Islet precursor cell (in vitro differentiated cells): Measurements from ENCODE around the gene TENM3.

Experiments
- DNase-seq: peaks from one replicate; pipeline ENCODE4 v3.0.0-alpha.2; 2018

Gene TENM3

DNA sequence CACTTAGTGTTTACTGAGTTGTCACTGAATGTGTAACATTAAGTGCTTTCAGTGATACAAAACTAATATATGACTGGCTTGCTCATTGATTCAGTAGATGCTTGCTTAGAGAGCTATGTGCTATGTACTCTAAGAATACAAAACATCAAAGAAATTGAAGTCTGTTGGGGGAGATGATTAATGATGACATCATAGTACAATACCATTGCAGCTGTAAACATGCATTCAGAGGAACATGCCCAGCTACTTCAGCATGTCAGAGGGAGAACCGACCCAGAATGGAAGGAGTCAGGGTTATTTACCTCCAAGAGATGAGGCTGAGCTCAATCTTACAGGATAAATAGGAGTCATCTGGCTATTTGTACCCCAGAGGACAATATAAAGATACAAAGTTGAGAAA is 290.8 kb downstream of the TENM3 start:
- DNase-seq: no peak

DNA sequence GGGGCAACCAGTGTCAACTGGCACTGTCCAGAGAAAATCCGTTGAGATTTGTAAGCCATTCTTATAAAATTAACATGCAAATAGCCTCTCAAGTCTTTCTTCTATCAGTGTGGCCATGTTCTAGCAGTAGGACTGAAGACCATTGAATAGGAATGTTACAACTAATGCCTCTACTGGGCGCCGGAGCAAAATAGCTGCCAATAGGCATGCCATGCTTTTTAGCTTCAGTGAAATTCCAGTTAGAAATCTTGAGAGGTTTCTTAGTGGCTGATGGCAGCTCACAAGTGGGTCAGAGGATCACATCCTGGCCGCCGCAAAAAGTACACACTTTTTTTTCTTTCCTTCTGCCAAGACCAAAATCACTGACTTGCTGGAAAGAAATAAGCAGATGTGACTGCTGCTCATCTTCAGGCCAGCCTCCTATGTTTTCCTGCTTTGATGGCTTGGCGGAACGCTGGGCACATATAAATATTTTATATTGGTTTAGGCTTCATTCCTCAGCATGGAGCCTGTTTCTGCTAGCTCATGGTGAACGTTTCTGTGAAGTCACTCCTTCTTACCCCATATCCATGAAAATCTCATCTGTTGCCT is 293.1 kb downstream of the TENM3 start:
- DNase-seq: no peak

DNA sequence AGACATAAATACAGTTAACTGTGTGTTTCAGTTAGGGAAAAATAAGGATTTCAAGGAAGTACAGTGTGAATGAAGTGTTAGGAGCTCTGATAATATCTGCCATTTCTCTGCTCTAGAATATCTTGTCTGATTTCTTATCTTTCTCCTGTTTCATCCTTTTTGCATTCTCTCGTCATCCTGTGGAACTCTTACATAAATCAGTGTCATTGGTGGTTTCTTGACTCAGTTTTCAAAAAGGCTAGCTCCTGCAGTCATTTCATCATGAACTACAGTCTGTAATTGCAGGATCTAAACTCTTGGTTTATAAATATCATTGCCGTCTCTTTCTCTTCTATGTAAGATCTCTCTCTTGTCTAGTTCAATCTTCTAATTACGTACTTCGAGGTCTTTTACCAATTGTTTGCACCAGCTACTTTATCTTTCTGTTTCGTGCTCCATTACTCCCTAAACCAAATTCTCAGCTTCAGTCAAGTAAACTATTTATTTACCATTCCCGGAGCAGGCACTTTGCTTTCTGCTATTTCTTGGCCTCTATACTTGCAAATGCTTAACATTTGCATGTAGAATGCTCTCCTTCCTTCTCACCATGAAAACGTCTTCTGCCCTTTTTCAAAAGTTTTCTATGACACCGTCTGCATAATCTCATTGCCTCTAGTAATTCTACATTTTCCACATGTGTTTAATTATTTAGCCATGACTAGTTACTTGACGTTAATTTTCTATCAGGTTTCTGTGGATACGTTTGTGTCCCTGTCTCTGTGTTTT is 294.0 kb downstream of the TENM3 start:
- DNase-seq: no peak

DNA sequence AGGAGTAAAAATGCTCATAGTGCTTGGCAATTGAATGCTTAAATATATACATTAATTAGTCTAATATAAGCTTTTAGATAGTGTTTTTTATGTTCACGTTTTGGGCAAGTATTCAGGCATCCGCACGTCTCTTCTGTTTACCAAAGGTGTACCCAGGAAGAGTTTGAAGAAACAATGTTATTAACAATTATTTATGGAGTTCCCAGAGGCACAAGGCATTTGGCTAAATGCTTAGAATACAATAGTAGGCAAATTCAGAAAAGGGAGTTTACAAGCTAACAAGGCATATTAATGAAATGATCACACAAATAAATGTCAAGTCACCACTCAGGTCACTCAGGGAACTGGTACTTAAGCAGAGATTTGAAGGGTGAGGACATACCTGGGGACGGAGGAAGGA is 294.8 kb downstream of the TENM3 start:
- no peak for DNase-seq

DNA sequence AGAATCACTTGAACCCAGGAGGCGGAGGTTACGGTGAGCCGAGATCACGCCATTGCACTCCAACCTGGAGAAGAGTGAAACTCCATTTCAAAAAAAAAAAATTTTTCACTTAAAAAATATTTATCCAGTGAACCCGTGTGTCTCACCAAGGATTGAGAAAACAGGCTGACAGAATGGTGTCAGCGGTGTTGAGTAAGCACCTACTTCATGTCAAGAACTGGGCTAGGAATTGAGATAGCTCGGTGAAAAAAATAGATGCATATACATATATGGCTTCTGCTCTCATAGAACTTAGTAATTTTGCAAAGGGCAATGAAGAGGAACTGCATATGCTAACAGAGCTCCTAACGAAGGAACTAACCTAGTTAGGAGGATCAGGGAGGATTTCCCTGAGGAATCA is 297.3 kb downstream of the TENM3 start:
- no peak for DNase-seq

DNA sequence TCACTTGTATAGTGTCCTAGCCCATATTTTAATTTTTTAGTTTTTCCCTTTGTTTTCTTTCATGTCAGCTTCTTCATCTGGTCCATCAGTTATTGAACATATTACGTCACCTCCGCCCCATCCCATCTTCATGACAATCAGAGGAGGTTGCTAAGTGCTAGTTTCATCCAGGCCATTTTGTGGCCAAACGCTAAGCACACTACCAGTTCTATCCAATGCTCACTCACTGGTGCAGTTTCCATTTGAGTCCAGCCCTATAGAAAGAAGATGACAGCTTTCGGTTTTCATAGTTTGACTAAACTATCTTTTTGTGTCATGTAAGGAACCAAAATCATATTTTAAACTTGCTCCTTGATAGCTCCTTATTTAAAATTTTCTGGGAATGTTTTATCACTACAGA is 304.2 kb downstream of the TENM3 start:
- DNase-seq: no peak

DNA sequence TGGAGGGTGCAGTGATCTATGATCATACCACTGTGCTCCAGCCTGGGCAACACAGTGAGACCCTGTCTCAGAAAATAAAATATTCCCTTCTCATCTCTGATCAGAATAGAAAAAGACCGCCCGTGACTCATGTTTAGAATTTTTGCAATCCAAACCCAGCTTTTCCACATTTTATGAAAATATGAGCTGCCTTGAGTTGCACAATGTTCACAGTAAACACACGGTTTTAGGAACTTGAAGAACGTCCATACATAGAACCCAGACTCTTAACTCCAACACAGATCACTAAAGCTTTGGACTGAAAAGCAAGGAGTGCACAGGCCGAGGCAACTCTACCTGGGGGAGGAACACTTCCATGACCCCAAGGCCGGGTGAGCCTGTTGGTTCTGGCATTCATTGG is 305.0 kb downstream of the TENM3 start:
- no peak for DNase-seq

DNA sequence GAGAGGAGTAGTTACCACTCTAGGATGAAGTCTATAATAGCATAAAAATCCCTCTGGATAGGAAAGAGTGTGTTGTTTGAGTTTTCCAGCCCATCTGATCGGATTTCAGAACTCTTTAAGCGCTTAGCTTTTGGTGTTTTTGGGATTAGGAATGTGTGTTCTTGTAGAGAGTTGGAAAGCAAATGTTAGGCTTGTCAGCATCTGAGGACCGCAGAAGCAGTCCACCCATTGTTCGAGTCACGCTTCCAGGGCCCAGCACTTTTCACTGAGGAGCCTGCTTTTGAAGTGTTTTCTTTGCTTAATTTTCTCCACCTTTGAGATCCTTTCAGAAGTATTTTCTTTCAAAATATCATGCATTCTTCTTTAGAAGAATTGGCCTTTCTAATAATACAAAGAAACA is 306.2 kb downstream of the TENM3 start:
- DNase-seq: no peak

DNA sequence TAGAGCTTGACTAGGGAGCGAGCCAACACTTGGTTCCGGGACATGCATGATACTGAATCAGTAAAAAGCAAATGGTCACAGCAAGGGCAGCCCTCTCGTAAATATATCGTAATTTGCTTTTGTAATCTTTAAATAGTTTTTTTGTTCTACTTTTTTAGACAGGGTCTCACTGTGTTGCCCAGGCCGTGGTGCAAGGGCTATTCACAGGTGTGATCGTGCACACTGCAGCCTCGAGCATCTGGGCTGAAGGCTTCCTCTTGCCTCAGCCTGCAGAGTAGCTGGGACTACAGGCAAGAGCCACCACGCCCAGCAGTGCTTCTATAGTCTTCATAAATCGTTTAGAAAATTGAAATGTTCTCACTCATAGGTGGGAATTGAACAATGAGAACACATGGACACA is 309.7 kb downstream of the TENM3 start:
- DNase-seq: no peak

DNA sequence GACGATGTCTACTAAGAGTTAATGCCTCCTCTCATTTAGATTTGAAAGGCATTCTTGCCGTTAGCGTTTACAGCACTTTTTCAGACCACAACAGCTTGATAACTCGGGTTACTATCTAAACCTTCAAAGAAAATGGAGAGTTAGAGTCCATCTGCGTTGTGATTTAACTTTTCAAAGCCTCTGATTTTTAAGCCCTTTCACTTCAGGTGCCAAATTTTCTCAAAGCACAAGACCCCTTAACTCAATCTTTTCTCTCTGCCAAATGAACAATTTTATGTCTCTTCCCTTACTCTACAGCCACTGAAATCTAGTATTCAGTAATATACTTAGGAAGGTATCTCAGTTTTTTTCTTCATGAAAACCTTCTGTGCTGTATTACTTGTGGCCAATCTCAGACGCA is 310.5 kb downstream of the TENM3 start:
- DNase-seq: no peak

DNA sequence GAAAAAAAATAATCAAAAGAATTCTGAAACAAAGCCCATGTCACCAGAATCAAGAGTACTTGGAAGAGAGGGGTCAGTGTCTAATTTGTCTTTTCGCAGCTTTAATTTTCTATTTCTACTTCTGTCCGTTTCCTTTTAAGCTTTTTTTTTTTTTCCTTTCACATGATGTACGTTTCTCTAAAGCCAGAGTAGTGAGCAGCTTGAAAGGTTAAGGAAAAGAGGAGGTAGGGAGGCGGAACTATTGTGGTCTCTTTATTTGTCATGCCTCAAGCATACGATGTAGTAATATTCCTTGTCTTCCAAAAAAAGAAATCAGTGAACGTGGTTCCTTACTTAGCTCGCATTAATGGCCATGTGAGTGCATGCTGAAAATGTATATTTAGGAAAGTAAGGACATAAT is 311.5 kb downstream of the TENM3 start:
- DNase-seq: no peak

DNA sequence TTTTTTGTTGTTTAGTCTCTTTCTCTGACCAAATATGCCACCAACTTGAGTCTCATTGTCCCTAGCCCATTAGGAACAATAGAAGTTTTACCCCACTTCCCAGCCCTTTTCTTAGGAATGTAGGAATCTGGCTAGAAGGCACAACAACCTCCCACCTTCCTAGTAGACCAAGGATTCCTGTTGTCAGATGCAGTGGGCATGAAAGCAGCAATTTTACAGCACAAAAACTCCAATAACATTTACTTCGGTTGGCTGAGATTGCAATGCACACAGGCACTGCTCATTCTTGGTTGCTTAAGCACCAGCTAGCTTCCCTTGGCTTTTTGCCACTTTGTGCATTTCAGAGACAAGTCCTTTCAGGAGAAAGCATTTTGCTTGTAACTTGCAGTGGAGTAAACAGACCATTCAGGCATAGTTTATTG is 312.8 kb downstream of the TENM3 start:
- DNase-seq: no peak

DNA sequence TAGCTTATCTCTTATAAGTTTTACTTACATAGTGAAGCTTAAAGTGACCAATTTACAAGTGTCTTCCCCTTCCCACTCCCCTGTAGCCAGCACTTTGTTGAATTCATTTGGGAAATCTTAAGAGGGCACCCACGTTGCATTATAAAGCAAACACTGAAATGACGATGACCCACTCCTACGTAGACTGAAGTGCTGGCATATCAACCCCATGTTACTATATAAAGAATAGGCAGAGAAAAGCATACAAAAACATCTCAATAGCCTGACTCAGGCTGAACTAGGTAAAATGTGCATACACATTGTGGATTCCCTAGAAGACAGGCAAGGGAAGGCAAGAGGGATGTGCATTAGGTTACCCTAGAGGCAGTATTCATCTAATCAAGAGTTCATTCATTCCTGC is 313.4 kb downstream of the TENM3 start:
- DNase-seq: no peak

DNA sequence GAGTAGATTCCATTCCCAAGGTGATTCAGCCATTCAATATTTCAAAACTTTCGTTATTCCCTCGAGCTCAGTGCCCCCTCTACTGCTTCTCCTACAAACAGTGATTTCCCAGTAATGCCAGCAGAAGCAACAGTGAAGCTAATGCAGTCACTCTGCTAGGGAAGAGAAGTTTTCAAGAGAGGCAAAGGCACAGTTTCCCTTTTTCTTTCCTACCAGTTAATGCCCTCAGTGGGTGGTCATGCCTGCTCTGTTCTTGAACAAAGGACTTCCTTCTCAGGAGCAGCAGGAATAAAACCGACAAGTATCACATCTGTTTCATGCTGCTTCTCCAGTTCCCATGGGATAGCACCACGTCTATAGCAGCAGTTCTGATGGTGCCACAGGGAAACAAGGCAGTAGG is 317.2 kb downstream of the TENM3 start:
- no peak for DNase-seq

DNA sequence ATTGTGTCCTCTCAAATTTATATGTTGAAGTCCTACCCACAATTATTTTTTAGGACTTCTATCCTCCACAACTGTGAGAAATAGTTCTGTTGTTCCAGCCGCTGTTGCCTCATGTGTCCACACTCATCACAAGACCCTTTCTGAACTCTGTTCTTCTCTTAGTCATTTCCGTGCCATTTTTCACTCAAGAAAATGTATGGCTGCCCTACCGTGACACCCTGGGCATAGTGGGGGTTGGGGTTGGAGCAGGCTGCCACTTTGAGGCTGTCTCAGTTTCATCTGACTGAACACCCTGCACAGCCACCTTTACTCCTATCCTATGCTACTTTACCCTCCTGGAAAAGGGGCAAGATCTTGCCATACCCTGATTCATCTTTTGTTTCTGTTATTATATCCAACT is 319.1 kb downstream of the TENM3 start:
- DNase-seq: no peak

DNA sequence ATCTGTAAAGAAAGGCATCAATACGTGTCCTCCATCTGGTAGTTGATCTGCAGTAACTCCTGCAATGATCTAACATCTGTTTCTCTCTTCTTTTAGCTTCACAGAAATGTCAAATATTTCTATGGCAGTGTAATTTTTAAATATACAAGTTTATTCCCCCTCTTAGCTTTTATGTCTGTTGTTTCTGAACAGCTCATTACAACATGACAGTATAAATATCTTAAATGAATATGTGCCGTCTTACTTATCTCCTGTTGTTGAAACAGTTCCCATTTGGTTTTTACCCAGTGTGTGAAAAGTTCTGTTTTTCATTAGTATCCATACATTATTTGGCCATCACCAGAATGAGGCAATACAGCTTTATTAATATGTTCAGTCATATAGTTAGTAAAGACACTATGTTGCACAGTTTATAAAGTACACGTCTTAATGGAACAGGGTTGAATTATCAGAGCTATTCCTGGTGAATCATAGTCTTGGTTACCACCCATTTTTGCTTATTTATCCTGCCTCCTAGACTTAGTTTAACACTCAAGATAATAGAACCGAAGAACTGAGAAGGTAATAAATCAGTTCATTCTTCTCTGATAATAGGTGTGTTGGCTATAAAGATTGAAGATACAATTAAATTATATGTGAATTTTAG is 321.6 kb downstream of the TENM3 start:
- no peak for DNase-seq

DNA sequence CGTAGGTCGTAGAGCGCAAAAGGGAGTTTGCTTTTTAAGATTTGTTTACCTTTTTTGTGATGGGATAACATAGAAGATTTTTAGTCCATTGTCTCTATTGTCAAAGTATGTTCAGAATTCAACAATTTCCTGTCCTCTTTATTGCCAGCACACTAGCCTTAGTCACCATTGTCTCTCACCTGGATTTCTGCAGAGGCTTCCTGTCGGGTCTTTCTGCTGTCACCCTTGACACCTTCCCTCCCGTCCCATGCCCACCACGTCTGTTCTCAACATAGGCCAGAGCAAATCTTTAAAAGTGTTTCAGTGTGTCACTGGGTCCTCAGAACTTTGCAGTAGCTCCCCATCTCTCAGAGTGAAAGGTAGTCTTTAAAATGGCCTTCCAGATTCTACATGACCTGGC is 323.9 kb downstream of the TENM3 start:
- DNase-seq: no peak

DNA sequence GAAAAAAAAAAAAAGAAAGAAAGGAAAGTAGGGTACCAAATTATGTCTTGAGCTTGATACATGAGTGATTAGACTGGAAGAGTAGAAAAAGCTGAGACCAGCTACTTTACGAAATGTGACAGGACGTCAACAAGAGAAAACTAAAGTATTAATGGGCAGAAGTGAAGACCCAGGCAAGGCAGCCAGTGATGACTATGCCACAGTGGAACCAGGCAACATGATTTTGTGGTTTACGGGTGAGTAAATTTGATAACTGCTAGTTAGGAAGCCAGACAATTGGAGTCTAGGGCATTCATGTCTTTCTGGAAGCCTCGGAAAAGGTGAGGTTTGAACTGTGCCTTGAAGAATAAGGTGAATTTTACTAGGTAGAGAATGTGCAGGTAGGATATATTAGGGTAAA is 326.4 kb downstream of the TENM3 start:
- no peak for DNase-seq

DNA sequence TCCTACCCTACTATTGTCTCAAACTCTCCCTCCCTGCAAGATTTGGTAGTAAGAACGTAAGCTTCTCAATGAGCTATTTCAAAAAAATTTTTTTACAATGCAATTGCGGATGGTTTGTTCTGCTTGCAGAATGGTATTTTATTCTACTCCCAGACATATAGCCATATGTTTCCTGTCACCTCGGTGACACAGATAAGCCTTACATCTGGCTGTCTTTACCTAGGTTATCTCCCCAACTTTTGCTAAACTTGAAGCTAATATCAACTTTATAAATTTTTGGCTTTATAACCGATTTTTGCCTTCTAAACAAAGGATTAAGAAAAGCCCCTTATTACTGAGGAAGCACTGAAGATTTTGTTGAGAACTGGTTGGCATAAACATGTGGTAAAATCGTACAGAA is 331.5 kb downstream of the TENM3 start:
- DNase-seq: no peak

DNA sequence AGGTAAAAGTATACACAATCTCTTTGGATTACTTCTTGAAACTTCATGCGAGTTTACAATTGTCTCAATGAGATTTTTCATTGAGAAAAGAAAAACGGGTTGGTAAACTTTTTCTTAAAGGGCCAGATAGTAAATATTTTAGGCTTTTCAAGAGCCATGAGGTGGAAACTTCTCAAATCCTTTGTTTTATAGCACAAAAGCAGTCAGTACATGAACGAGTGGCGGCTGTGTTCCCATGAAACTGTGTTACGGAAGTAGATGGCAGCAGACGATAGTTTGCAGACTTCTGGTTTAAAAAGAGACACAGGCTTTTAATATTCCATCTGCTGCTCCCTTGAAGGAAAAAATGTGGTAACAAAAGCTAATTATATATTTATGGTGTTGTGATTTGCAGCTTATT is 332.0 kb downstream of the TENM3 start:
- DNase-seq: no peak

DNA sequence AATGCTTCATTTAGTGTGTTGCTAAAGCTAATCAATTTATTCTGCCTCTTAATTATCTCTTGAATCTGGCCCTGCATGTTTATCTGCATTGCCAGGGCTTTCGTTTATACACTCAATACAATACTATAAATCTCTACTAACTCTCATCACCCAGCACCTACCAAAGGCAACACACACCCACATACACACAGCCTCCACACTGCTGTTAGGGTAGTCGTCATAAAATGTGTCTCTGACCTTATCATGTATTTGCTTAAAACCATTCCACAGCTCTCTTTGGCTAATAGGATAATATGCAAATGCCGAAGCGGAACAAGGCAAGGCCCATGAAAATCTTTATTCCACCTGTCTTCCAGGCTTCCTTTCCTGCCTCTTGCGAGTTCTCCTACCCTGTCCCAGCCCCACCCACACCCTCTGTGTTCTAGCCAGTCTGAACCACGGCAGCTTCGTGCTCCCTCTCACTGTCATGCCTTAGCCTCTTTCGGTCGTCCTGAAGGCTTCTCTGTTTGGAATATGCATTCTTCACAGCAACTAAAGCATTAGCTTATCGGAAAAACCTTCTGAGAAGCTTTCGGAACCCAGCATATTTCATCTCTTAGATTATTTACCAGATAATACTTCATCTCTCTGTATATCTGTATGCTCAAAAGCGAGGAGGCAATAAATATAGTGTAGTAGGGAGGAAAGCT is 333.5 kb downstream of the TENM3 start:
- peak; percentile 68 for DNase-seq

DNA sequence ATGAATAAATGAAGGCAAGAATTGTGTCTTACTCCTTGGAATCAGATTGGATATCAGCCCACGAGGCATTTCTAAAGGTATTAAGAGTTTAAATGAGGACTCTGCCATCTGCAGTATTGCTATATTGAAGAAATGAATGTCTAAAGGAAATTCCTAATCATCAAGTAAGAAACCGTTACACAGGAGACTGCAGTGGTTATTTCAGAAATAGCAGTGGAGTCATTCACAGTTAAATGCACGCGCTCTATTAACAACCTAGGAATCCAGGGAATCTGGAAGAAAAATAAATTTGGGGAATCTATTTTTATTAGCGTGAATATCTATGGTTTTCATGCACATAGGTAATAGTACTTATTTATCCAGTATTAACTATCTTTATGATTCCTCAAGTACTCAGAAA is 334.2 kb downstream of the TENM3 start:
- DNase-seq: no peak

DNA sequence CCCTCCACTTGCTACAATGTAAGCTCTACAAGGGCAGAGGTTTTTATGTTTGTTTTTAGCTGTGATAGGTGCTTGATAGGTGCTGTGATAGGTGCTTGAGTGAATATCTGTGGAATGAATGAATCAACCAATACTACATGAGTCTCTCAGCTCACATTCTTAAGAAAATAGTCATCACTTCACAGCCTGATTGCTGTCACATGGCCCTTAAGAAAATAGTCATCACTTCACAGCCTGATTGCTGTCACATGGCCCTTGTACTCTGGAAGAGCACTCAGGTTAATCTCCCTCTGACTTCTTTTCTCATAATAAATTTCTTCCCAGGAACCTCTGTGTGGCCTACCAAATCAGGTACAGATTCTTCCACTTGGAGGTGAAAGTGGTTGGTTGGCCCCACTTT is 335.2 kb downstream of the TENM3 start:
- DNase-seq: peak; percentile 75

DNA sequence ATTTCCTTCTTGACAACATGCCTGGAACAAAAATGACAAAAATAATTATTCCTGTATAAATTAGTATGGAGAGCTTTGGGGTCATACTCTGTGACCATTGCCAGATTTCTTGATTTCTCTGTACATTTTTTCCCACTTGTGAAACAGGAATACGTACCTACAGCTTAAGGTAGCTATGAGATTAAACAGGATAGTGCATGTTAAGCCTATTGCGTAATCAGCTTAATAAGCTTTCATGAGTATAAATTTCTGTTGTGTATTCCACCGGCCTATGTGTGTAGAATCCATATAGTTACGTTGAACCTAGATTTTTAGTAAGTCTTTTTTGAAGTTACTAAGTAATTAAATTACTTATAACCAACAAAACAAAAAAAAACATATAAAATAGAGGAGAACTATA is 339.0 kb downstream of the TENM3 start:
- no peak for DNase-seq
